HCT116 (cell line): Measurements from ENCODE around the gene AP3B1. TPM values are rescaled to one million over a fixed set of nuclear protein-coding genes. Genes with fewer than 3 reads are reported as not detected.

ENCODE experiments used
- ATAC-seq: fragments of 200-7000 bp; cut with Tn5 transposase; 2 replicates; pipeline ENCODE4 v1.9.1; 2020; ENCODE audit warnings: mild to moderate bottlenecking, moderate library complexity
- BruUV-seq: library from RNA; stranded (reverse); fragments of 400-500 nt; replicated peaks from 2 replicates; lab custom pipeline; 2021; lab: Mats Ljungman, UMichigan
- CTCF ChIA-PET: fragments of 300-600 bp; sonication (Branson Sonifier 250); formaldehyde crosslinking; loops from one replicate; lab custom pipeline; 2021; ENCODE audit warnings: antibody characterized with exemption; lab: Charles Lee
- POLR2A ChIA-PET: fragments of 300-600, 350-600 bp; sonication (Branson Sonifier 250); formaldehyde crosslinking; loops from one replicate; lab custom pipeline; 2021; ENCODE audit warnings: antibody characterized with exemption; lab: Charles Lee
- RAD21 ChIA-PET, 2 experiments: fragments of 300-600 bp; sonication (Branson Sonifier 250); formaldehyde crosslinking; loops; one replicate each; lab custom pipeline; 2023; ENCODE audit warnings: low total read pairs in 2 of 2; ENCODE audit not compliant: uncharacterized antibody in 2 of 2, unreplicated experiment in 2 of 2, low non-redundant PET in 1 of 2; lab: Charles Lee
- DNase-seq: peaks from one replicate; pipeline ENCODE4 v3.0.0-alpha.2; 2010; ENCODE audit warnings: low read depth, low spot score
- H2AFZ ChIP-seq: fragments of 200-600 bp; shearing (Covaris generic), sonication (generic); 2 replicates; pipeline ENCODE4 v1.6.1; 2017; ENCODE audit warnings: low read depth, mixed run types, mixed read lengths, antibody characterized with exemption, low read length; ENCODE audit not compliant: poor library complexity, severe bottlenecking
- H3K27ac ChIP-seq: 2 replicates; pipeline ENCODE4 v1.5.1; 2012; ENCODE audit warnings: low read depth, low read length
- H3K27me3 ChIP-seq: fragments of 200-600 bp; sonication (generic); 2 replicates; pipeline ENCODE4 v1.6.1; 2016; ENCODE audit warnings: mixed run types, low read length, mixed read lengths; ENCODE audit not compliant: insufficient read depth
- H3K36me3 ChIP-seq, 2 experiments: fragments of 200-500 bp in 1 of 2; fragments of 200-600 bp in 1 of 2; sonication (Bioruptor generic) in 1 of 2; sonication (generic) in 1 of 2; 2 replicates each; pipeline versions ENCODE4 v1.5.1 to v1.6.1; 2014 to 2016; ENCODE audit warnings: low read length in 2 of 2, inconsistent platforms in 1 of 2, mixed read lengths in 1 of 2, mixed run types in 1 of 2; ENCODE audit not compliant: insufficient read depth in 2 of 2, control insufficient read depth in 1 of 2
- H3K4me1 ChIP-seq, 2 experiments: fragments of 200-600 bp in 1 of 2; sonication (generic) in 1 of 2; 2 replicates each; pipeline versions ENCODE4 v1.5.1 to v1.6.1; 2012 to 2017; ENCODE audit warnings: low read length in 2 of 2, inconsistent platforms in 1 of 2, mild to moderate bottlenecking in 1 of 2, mixed read lengths in 1 of 2, mixed run types in 1 of 2, moderate library complexity in 1 of 2; ENCODE audit not compliant: insufficient read depth in 2 of 2, control insufficient read depth in 1 of 2
- H3K4me2 ChIP-seq: fragments of 200-600 bp; sonication (generic); 2 replicates; pipeline ENCODE4 v1.6.1; 2017; ENCODE audit warnings: mixed run types, low read length, mixed read lengths
- H3K4me3 ChIP-seq, 2 experiments: fragments of 200-600 bp in 1 of 2; sonication (generic) in 1 of 2; replicated peaks in 1 of 2; 2 replicates each; pipeline ENCODE4 v1.5.1; 2011 to 2016; ENCODE audit warnings: low read length in 2 of 2, control low read depth in 1 of 2, low read depth in 1 of 2, mild to moderate bottlenecking in 1 of 2, mixed read lengths in 1 of 2, mixed run types in 1 of 2
- H3K79me2 ChIP-seq: fragments of 200-600 bp; sonication (generic); 2 replicates; pipeline ENCODE4 v1.6.1; 2017; ENCODE audit warnings: mild to moderate bottlenecking, mixed run types, low read length, moderate library complexity, mixed read lengths; ENCODE audit not compliant: insufficient read depth
- H3K9ac ChIP-seq: fragments of 200-600 bp; sonication (generic); 2 replicates; pipeline ENCODE4 v1.6.1; 2016; ENCODE audit warnings: low read length, mixed read lengths
- H3K9me2 ChIP-seq: fragments of 200-600 bp; sonication (generic), shearing (Covaris generic); 2 replicates; pipeline ENCODE4 v1.6.1; 2017; ENCODE audit warnings: mixed run types, mild to moderate bottlenecking, moderate library complexity; ENCODE audit not compliant: insufficient read depth
- H3K9me3 ChIP-seq, 2 experiments: fragments of 200-500 bp in 1 of 2; fragments of 200-600 bp in 1 of 2; sonication (Bioruptor generic) in 1 of 2; sonication (generic) in 1 of 2; 2 replicates each; pipeline ENCODE4 v1.6.1; 2014 to 2017; ENCODE audit warnings: low read length in 2 of 2, mixed read lengths in 2 of 2, inconsistent platforms in 1 of 2, low read depth in 1 of 2, mild to moderate bottlenecking in 1 of 2, mixed run types in 1 of 2, moderate library complexity in 1 of 2; ENCODE audit not compliant: control insufficient read depth in 1 of 2, insufficient read depth in 1 of 2
- H4K20me1 ChIP-seq: fragments of 200-600 bp; sonication (generic), shearing (Covaris generic); 2 replicates; pipeline ENCODE4 v1.6.1; 2017; ENCODE audit warnings: mixed run types, mild to moderate bottlenecking, moderate library complexity; ENCODE audit not compliant: insufficient read depth
- CEBPB ChIP-seq: IDR thresholded peaks from 2 replicates; pipeline ENCODE4 v1.6.1; 2012; ENCODE audit warnings: low read depth
- CTCF ChIP-seq, 3 experiments: fragments of 200-600 bp in 1 of 3; sonication (generic) in 1 of 3; IDR thresholded peaks in 2 of 3; conservative IDR thresholded peaks in 1 of 3; 2 replicates each; pipeline ENCODE4 v1.5.1; 2012 to 2017; ENCODE audit warnings: low read depth in 2 of 3, low read length in 2 of 3, antibody characterized with exemption in 1 of 3, borderline replicate concordance in 1 of 3, control low read depth in 1 of 3, mild to moderate bottlenecking in 1 of 3, mixed read lengths in 1 of 3, mixed run types in 1 of 3, moderate library complexity in 1 of 3; ENCODE audit not compliant: insufficient read depth in 1 of 3
- EGR1 ChIP-seq: IDR thresholded peaks from 2 replicates; pipeline ENCODE4 v1.6.1; 2012; ENCODE audit warnings: low read depth
- ELF1 ChIP-seq: IDR thresholded peaks from 2 replicates; pipeline ENCODE4 v1.6.1; 2012; ENCODE audit warnings: low read depth, borderline replicate concordance
- EZH2phosphoT487 ChIP-seq: fragments of 200-600 bp; IDR thresholded peaks from 2 replicates; pipeline ENCODE4 v1.6.1; 2018; ENCODE audit warnings: antibody characterized with exemption, borderline replicate concordance
- FOSL1 ChIP-seq: IDR thresholded peaks from 2 replicates; pipeline ENCODE4 v1.6.1; 2012; ENCODE audit warnings: low read depth
- JUND ChIP-seq: IDR thresholded peaks from 2 replicates; pipeline ENCODE4 v1.6.1; 2012
- POLR2A ChIP-seq: IDR thresholded peaks from 2 replicates; pipeline ENCODE4 v1.7.0; 2011; ENCODE audit warnings: borderline replicate concordance; ENCODE audit not compliant: insufficient read depth, insufficient read length; ENCODE audit errors: extremely low read depth
- POLR2AphosphoS5 ChIP-seq: IDR thresholded peaks from 2 replicates; pipeline ENCODE4 v1.6.1; 2011; ENCODE audit warnings: mild to moderate bottlenecking, low read depth, low read length, moderate library complexity
- RAD21 ChIP-seq: IDR thresholded peaks from 2 replicates; pipeline ENCODE4 v1.6.1; 2012; ENCODE audit warnings: low read depth, mild to moderate bottlenecking
- REST ChIP-seq: IDR thresholded peaks from 2 replicates; pipeline ENCODE4 v1.6.1; 2012; ENCODE audit warnings: low read depth
- SP1 ChIP-seq: IDR thresholded peaks from 2 replicates; pipeline ENCODE4 v1.6.1; 2012; ENCODE audit warnings: low read depth
- SRF ChIP-seq: IDR thresholded peaks from 2 replicates; pipeline ENCODE4 v1.6.1; 2012; ENCODE audit warnings: low read depth
- TCF7L2 ChIP-seq: IDR thresholded peaks from 2 replicates; pipeline ENCODE4 v1.7.0; 2011; ENCODE audit warnings: borderline replicate concordance, inconsistent platforms; ENCODE audit not compliant: insufficient read depth, insufficient read length; ENCODE audit errors: extremely low read depth
- ZNF274 ChIP-seq: fragments of 200-500 bp; sonication (Bioruptor generic); IDR thresholded peaks from 2 replicates; pipeline ENCODE4 v1.6.1; 2014; ENCODE audit warnings: mild to moderate bottlenecking, low read depth, low read length, inconsistent platforms
- intact Hi-C: fragments of 100-400 bp; cut with micrococcal nuclease; formaldehyde crosslinking; loops from 2 replicates; pipeline ENCODE4 v1.10.0; 2022
- total RNA-seq: library from RNA; stranded (reverse); gene quantifications from one replicate; pipeline ENCODE4 v1.2.1, GENCODE V29; 2021; ENCODE audit not compliant: unreplicated experiment
- TF ChIP-seq, protein P1 (sequence below): IDR thresholded peaks from 2 replicates; pipeline ENCODE4 v1.6.1; 2012
- TF ChIP-seq, protein P2 (sequence below): IDR thresholded peaks from 2 replicates; pipeline ENCODE4 v1.6.1; 2012
- TF ChIP-seq, protein P3 (sequence below): IDR thresholded peaks from 2 replicates; pipeline ENCODE4 v1.6.1; 2011; ENCODE audit warnings: mild to moderate bottlenecking, low read length, moderate library complexity; ENCODE audit not compliant: insufficient replicate concordance; ENCODE audit errors: extremely low read depth

The AP3B1 gene
- total RNA-seq, 1 experiment from 2014 or later = 54.5 TPM

DNA sequence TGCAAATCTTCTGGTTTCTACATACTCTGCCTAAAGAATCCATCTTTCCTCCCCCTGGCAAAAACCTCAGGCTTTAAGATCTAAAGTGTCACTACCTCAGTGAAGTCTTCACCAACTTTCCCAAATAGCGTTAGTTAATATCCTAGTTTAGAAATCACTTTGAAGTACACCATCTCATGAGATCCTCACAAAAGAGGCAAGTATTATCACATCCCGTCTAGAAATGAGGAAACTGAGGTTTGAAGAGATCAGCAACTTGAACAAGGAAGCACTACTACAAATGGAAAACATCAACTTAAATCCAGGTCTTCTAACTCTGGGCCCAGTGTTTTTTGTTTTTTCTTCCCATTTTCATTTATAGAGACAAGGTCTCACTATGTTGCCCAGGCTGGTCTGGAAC, 4.6 kb downstream of the AP3B1 start:
- Histone ChIP-seq H2AFZ (no peak overlapping the region), H3K9ac (no peak overlapping the region), H3K27ac (no peak overlapping the region), H3K4me2 (no peak overlapping the region), H3K4me1 (peaks cover 5 to 18% of the 10 kb centered on the region in 2 experiments), H3K9me3 (no peaks in the 10 kb centered on the region), H4K20me1 (no peaks in the 10 kb centered on the region), H3K27me3 (no peaks in the 10 kb centered on the region), H3K79me2 (peaks cover 93% of the 10 kb centered on the region), H3K9me2 (no peaks in the 10 kb centered on the region), H3K4me3 (no peak overlapping the region), H3K36me3 (no peaks in the 10 kb centered on the region)
- RAD21 ChIA-PET = no interaction called here
- no peak for TF ChIP-seq TCF7L2
- no peak for TF ChIP-seq JUND
- TF ChIP-seq, protein P1, sequence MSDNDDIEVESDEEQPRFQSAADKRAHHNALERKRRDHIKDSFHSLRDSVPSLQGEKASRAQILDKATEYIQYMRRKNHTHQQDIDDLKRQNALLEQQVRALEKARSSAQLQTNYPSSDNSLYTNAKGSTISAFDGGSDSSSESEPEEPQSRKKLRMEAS = no peak
- TF ChIP-seq CEBPB = no peak
- TF ChIP-seq, protein P2, sequence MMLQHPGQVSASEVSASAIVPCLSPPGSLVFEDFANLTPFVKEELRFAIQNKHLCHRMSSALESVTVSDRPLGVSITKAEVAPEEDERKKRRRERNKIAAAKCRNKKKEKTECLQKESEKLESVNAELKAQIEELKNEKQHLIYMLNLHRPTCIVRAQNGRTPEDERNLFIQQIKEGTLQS = no peak
- no peak for TF ChIP-seq RAD21
- TF ChIP-seq EGR1 = no peak
- no peak for TF ChIP-seq POLR2AphosphoS5
- no peak for TF ChIP-seq FOSL1
- TF ChIP-seq REST = no peak
- TF ChIP-seq, protein P3, sequence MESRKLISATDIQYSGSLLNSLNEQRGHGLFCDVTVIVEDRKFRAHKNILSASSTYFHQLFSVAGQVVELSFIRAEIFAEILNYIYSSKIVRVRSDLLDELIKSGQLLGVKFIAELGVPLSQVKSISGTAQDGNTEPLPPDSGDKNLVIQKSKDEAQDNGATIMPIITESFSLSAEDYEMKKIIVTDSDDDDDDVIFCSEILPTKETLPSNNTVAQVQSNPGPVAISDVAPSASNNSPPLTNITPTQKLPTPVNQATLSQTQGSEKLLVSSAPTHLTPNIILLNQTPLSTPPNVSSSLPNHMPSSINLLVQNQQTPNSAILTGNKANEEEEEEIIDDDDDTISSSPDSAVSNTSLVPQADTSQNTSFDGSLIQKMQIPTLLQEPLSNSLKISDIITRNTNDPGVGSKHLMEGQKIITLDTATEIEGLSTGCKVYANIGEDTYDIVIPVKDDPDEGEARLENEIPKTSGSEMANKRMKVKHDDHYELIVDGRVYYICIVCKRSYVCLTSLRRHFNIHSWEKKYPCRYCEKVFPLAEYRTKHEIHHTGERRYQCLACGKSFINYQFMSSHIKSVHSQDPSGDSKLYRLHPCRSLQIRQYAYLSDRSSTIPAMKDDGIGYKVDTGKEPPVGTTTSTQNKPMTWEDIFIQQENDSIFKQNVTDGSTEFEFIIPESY = no peak
- TF ChIP-seq CTCF (IDR thresholded peaks at IDR 0.05 in 2 of 3, conservative IDR thresholded peaks at IDR 0.05 in 1 of 3; ENCODE audit: borderline replicate concordance in 1 of 3, insufficient read depth in 1 of 3, low read depth in 2 of 3, low read length in 2 of 3) = no peak
- no peak for TF ChIP-seq SP1
- no peak for TF ChIP-seq SRF
- no peak for TF ChIP-seq POLR2A
- no peak for TF ChIP-seq EZH2phosphoT487
- TF ChIP-seq ZNF274 = no peak
- no peak for TF ChIP-seq ELF1
- POLR2A ChIA-PET = no interaction called here
- DNase-seq (no peak), ATAC-seq (no peak)
- no TSS peak for BruUV-seq
- CTCF ChIA-PET = interaction anchor here (0.9 kb wide), 1 partner anchor 11 kb away, joined by 3 read pairs; no protein-coding TSS in a partner anchor
- intact Hi-C loops = loop anchor here (5.0 kb wide), 1 partner anchor 728 kb away; no protein-coding TSS in a partner anchor
